Left hindlimb (tissue), 1 donor: ENCODE data around the gene TBC1D16.

ENCODE experiments used
- DNase-seq: peaks from one replicate; pipeline ENCODE4 v3.0.0-alpha.2; 2018

Gene TBC1D16

DNA sequence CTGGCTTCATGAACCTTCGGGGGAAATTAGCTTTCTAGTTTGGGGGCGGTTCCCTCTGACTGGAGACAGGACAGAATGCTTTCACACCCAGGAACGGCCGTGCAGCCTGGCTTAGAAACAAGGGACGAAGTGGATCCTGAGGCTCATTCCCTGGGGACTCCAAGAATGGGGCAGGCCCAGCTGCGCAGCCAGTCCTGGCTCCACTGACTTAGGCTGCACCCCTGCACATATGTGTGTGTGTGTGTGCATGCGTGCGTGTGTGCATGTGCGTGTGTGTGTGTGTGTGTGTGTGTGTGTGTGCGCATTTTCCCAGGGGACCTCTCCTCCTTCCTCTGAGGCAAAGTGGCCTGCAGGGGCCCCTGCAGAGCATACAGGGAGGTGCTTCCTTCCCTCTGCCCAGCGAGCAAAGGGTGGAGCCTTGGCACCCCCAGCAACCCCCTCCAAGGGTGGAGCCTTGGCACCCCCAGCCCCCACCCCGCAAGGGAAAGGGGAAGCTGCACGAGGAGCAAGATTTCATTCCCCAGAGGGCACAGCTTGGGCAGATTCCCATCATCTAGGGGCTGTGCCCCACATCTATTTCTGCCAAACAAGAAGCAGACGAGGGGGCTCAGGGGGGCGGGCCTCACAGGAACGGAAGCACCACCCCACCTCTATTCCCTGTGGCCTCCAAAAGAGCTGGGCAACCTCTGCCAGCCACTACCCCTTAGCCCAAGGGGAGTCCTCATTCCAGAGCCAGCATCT, 98.9 kb downstream of the TBC1D16 start:
- no peak for DNase-seq

DNA sequence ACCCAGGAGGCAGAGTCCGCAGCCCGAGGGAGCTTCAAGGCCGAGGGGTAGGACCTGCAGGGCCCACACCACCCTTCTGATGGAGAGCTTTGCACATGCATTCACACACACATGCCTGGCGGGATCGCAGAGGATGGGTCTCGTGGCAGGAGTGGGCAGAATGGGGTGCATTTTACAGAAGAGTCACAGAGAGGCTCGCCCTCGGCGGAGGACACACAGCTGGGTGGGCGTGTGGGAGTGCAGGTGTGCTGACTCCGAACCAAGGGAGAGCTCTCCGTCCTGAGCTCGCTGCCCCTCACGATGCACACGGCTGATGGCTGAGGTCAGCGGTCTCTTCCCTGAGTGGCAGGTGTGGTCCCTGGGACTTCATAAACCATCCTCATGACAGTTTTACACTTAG, 99.6 kb downstream of the TBC1D16 start:
- no peak for DNase-seq

DNA sequence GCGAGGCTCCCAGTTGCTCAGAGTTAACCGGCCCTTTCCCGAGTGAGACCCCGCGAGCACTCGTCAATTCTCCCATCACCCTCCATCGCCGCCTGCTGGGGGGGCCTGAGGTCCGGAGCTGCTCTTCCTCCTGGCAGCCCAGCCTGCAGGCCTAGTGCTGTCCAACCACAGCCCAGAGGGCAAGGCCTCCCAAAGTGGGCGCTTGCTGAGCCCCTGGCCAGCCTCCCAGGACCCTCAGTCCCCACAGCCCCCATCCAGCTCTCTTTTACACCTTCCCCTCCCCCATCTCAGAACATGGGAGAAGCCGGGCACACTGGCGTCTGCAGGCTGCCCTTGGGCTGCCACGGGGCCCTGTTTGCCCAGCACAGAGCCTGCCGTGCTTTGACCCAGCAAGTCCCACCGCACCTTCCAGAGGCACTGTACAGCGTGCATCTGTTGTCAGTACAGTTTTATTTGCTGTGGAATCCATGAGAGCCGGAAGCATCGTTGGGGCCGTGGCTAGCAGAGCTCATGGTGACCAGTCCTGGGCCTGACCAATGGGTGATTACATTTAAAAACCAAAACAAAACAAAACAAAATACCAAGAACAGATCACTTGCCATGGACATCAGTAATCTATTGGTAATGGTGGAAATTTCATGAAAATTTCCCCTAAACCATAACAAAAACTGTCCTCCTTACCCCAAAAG, 100.3 kb downstream of the TBC1D16 start:
- no peak for DNase-seq

DNA sequence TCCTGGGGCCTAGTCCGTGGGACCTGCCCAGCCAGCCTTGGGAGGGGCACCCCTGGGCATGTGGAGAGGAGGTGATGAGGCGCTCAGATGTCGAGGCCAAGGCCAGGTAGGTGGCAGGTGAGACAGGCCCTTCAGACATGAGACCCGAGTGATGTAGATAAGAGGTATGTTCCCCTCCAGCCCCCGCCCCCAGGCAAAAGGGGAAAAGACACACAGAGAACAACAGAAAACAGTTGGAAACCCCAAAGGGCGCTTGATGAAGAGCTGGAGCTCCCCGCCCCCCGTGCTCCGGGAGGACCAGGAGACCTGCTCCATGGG, 101.1 kb downstream of the TBC1D16 start:
- DNase-seq: no peak

DNA sequence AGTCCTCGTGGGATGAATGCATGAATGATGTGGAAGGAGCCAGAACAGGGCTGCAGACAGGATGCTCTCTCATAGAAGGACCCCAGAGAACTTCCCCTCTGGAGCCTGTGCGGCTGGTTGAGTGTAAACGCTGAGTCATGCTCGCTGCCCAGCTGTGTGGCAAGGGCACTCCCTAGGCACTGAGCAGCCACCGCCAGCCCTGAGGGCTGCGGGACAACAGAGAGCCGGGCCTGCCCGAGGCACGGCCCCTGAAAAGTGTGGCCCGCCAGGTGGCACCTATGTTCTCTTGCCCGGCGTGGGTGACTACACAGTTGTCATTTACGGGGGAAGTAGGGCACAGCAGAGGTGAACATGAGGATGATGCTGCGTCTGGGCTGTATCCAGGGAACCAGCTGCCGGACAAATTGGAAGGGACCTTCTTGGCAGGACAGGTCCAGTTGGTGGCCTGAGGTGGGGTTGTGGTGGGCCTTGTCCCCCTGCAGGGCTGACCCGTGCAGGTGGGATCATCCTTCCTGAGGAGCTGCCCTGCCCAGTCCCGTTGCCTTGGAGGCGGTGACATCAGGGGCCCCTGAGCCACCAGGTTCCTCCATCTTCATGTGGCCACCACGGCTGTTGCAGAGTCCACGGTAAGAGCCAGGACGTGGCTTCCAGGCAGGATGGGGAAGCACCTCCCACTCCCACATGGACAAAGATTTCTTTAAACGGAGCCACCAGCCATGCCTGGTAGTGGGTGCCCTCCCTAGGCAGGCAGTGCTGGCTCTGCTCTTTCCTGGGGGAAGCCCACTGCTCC, 101.6 kb downstream of the TBC1D16 start:
- no peak for DNase-seq

DNA sequence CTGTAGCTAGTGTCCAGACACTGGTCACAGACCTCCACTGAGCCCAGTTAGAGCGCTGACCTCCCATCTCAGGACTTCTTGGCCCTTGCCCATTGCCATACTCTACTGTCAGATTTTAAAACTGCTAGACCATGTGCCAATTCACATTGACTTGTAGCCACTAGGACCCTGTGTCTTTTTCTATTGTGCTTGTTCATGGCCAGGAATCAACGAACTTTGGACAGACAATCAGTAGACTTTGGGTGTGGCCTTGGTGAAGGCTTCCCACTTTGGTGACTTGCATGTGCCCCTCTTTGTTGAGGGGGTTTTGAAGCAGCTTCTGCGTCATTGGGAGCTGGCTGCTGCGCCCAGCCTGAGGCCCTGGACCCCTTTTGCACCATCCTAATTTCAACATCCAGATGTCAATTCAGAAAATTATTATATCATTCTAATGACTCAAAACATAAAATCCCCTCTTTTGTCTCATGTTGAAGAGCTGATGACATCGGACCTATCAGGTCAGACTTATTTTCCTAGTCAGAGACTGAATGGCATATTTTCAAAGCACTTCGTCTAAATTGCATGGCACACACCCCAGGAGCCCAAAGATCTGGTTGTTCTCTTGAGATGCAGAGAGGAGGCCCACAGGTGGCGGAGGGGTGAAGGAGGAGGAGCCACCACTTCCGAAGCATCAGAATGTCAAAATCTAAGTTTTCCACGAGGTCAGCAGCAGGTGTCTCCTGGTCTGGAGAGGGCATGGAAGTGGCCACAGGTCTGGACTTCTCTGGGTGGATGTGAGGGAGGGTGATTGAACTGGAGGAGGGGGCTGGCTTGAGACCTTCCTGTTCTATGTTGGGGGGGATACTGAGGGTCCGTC, 103.0 kb downstream of the TBC1D16 start:
- no peak for DNase-seq

DNA sequence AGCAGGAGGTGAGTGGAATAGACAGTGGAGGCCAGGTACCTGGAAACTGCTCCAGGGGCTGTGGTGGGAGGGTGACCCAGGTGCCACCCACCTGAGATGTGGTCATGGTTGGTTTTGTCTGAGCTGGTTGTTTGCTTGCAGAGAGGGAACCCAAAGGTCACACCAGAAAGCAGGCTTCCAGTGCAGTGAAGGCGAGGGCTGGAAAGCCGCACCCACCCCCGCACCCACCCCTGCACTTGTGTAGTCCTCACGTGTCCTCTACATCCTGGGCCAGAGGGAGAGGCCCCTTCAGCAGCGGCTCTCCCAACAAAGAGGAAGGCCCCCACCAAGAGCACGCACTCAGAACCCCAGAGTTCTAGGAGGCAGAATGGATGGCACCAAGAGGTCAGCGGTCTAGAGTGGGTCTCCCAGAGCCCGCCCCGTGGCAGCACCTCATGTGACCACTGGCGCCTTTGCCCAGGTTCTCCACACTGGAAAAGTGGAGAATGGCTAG, 103.8 kb downstream of the TBC1D16 start:
- DNase-seq: no peak

DNA sequence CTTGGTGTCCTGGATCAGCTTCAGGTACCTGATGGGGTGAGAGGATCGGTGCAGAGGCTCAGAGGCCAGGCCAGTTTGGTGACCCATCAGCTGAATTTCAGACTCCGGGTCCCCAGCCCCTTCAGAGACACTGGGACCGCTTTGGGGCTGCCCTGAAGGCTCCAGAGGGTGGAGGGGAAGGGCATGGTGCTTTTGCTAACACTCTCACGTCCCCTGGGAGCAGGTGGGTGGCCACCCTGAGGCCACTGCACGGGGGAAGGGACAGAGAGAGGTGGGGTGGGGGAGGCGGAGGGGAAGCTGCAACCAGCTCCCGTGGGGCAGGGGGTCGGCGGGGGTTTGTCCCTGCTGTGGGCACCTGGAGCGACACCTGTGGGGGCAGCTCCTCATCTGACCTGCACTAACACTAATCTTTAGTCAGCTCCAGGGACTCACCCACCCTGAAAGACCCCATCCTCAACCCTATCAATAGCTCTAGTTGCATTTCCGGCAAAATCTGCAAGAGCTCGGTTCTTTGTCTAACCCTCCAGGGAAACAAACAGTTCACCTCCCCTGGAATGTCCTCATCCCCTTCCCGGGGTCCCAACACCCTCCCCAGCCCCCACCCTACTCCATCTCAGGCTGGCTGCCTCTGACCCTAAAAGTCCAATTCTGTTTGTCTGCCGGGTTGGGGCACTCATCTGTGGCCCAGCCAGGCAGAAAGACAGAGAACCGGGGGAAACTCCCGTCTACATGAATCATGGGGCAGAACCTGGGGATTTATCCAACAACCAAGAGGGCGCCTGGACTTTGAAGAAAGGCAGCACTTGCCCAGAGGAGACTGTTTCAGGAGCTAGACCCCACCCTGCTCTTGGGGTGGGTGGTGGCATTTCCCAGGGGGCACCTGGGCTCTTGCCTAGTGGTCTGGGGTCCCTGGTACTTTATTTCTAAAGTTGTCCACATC, 104.5 kb downstream of the TBC1D16 start:
- no peak for DNase-seq

DNA sequence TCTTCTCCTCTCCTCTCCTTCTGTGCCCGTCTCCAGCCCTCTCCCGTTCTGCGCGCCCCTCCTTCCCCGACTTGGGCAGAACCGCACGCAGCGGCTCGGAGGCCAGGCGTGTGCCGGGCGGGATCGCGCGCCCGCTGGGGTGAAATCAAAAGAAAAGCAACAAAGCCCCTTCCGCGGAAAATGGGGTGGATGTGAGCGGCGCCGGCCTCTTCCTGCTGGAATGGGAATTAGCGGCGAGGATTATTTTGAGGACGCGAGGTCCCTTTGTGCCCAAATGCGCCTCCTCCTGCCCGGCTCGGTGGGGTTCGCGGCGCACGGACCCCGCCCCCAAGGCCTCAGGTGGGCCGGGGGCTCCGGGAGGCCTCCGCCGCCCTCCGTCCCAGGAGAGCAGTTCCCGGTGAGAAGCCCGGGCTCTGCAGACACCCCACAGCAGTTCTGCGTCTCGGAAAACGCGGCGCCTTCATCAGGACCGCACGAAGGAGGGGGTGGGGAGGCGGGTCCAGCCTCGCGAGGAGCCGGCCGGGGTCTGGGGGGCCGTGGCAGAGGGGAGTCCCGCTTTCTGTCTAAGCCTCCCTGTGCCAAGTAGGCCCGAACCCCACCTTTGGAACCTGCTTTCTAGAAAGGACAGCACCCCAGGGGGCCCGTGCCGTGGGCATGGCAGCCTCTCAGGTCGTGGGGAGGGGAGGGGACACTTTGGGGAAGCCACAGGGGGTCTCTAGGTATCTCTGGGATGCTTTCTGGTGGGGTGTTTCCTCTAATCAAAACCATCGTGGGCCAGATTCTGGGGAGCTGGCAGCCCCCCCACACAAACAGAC, 105.4 kb downstream of the TBC1D16 start:
- DNase-seq: no peak

DNA sequence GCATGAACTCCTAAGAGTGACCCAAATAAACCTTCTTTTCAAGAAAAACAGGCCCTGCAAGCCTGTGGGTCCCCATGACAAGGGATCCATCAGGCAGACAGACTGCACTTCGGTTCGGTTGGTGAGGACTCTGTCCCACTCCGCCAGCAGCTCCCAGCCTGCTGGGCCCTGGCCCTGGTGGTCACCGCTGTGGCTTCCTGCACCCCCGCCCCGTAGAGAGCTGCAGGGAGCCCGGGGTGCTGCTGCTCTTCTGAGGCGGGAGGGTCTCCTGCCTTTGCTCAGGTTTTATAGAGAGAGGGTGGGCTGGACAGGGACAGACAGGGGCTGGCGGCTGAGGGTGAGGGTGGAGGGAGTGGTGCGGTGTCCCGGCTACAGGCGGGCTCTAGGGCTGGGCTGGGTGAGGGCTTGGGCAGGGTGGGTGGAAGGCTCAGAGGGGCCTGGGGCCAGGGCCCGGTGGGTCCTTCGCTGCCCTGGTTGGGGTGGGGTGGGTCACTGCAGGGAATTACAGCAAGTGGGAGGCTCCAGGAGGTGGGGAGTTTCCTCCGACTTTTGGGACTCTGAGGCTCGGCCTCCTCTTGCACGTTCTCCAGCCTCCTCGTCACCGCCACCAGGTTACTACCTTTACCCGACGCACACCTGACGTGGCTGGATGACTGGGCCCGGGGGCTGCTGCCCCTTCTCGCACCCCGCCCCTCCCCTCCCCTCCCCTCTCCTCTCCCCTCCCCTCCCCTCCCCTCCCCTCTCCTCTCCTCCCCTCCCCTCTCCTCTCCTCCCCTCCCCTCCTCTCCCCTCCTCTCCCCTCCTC, 106.2 kb downstream of the TBC1D16 start:
- no peak for DNase-seq

DNA sequence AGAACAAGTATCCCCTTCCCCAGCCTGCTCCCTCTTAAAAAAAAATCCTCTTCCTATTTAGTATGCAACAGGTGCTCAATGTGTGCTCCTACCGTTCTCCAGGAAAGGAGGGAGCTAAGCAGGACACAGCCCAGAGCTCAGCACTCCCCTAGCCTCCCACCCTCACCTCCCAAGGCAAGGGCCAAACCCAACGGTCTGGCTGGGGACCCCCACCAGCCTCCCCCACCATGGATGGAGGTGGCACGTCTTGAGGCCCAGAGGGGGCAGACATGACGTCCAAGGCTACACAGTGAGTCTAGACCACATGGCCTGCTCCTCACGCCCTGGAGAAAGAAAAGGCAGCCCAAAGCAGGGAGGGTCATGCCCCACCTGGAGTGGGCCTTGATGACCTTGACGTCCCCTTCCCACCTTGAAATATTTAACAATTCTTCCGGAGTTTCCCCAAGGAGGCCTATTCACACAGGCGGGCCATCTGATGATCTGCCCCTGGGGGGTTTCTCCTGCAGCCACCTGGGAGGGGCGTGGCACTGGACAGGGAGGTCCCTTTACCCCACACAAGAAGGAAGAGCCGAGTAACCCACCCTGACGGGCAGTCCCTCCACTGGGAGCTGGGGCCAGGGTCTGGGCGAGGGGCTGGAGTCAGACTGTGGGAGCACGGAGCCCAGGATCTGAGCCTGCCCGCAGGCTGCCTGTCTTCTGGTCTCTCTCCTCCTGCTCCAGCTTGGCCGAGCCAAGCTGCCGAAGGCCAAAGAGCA, 107.0 kb downstream of the TBC1D16 start:
- no peak for DNase-seq

DNA sequence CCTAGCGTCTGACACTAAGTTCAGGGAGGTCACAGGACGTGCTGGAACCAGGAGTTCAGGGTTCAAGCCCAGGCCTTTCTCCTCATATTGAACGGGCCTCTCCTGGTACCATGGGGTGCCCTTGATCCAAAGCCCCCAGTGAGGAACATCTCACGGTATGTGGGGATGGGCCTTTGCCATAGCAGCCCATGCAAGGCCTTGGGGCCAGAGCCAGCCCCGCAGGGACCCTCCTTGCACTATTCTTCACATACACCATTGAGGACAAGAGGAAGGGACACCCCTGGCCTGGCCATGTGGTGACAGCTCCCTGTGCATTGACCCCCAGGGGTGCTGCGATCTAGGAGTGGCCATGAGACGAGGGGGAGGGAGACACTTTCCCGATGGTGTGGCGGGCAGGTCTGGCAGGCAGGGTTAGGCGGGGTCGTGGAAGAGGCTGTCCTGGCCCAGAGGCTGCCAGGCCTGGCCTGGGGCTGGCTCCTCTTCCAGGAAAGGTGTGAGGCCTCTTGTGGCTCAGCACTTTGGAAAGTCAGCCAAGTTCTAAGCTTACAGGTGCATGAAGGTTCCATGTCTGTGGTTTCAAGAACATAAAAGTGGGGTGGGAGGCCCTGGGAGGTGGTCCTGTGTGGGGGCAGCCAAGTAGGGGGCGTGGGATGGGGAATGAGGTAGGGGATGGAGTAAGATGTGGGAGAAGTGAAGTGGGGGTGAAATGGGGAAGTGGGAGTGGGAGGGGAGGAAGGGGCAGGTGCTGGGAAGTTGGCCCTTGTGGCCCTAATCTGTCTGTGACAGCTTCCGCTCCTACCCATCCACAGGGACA, 107.8 kb downstream of the TBC1D16 start:
- DNase-seq: no peak

DNA sequence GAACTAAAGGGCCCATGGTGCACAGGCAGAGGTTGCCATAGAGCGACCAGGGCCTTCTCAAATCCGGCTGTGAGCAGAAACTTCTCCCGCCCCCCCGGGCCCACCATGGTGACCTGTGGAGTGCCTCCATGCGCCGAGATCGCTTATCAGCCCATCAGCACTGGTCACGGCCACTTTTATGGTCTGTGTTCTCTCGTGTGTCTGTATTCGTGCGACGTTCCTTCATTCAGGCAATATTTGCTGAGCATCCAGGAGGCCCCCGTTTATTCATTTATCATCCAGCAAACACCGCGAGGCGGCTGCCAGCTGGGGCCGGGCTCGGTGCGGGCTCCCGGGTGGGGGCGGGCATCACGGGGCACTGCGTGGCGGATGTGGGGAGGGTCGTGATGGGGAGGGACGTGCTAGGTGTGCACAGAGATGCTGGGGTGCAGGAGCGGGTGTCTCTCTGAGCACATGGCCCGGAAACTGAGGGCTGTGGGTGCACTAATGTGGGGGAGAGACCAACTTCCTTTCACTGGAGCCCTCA, 108.5 kb downstream of the TBC1D16 start:
- no peak for DNase-seq

DNA sequence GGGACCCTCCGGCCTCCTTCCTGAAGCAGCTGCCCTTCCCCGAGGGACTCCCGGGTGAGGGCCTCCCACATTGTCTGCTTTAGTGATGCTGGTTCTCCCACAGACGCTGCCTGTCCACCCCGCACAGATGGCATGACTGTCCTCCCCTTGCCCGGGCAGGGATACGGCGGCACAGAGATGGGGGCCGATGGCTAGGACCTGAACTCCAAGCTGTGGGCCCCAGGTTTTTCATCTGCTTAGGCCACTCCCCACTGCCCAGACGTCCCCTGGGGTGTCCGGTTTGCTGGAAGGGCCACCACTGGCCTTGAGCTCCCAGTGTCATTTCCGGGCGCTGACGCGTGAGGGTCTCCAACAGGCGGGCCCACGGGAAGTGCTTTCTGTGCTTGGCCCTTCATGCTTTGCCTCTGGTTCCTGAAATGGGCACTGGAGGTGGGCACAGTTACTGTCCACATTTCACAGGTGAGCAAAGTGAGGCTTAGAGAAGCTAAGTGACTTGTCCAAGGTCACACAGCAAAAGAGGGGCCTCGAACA, 109.0 kb downstream of the TBC1D16 start:
- no peak for DNase-seq

DNA sequence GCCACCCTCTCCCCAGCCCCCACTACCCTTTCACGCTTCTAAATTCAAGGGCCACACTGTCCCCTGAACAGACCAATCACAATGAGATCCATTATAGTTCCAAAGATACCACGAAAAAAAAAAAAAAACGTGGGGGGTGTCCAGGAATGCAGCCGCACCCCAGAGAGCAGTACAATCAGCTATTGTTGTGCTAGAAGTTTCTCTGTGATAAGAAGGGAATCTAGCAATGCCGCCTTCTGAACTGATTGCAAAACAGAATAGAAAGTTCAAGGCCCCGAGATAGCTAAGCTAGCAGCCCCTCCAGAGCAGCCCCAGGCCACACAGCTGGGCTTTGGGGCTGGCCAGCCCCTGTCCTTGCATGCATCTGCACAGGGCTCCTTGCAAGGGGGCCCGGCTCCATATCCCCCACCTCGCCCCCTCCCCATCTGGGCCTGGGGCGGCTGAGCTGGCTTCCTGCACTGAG, 109.5 kb downstream of the TBC1D16 start:
- no peak for DNase-seq

DNA sequence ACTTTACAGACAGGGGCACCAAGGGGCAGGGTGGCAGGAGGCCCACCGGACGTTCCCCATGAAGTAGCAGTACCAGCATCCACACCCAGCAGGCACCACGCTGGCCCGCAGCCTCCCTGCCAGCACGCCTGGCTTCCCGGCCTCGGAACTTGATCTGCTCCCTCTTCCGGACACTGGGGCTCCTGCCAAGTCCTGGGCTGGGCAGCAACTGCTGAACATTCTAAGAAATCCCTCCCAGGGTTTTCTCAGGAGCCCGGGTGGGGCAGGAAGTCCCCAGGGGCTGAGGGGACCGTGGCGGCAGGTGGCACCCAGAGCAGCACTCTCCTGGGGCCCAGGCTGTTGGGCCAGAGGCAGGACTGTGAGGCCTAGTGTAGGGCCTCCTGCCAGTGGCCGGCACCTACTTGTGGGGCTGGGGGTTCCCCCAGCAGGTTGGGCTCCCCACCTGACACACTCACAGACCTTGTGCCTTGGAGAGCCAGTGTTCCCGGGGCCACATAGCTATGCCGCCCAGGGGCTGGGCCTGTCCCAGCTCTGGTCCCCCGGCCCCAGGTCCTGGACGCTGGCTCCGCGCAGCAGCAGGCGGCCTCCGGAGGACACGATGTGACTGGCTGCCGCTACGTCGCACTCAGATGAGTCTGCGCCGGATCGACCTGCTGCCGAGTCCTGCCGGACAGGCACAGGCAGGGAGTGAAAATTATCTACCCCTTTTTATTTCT, 110.3 kb downstream of the TBC1D16 start:
- peak; percentile 77 for DNase-seq

DNA sequence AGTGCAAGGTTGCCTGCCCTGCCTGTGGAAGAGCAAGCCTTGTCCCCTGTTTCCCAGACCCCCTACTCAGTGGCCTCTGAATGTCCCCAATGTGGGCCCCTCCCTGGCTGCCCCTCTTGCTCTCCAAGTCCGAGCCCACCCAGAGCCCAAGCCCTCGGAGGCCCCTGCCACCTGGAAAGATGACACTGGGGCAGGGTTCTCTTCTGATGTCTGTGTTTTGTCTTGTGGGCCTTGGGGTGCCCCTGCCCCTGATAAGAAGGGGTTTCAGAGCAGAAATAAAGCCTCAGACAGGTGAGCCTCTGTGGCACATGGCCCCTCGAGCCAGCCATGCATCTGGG, 111.1 kb downstream of the TBC1D16 start:
- no peak for DNase-seq
